Breast epithelium (tissue), 4 donors: ENCODE measurements around the gene KLK14. TPM values are rescaled to one million over a fixed set of nuclear protein-coding genes. Genes with fewer than 3 reads are reported as not detected.

Experiments used
- DNase-seq, 2 donors: peaks; one replicate each; pipeline ENCODE4 v3.0.0-alpha.2; 2019; ENCODE audit warnings: low spot score in 2 of 2
- H3K27ac ChIP-seq, 2 donors: fragments of 200-600 bp; sonication (generic) in 1 of 2; one replicate each; pipeline ENCODE4 v1.5.1; 2016 to 2019; ENCODE audit warnings: mild to moderate bottlenecking in 1 of 2
- H3K27me3 ChIP-seq, 2 donors: fragments of 200-600 bp; sonication (generic) in 1 of 2; one replicate each; pipeline versions ENCODE4 v1.5.1 to v1.6.0; 2017 to 2019; ENCODE audit warnings: control low read depth in 1 of 2, mild to moderate bottlenecking in 1 of 2
- H3K36me3 ChIP-seq: fragments of 200-600 bp; one replicate; pipeline ENCODE4 v1.5.1; 2019
- H3K4me1 ChIP-seq, 2 donors: fragments of 200-600 bp; sonication (generic); one replicate each; pipeline ENCODE4 v1.5.1; 2016 to 2019; ENCODE audit warnings: control low read depth in 1 of 2
- H3K4me3 ChIP-seq, 3 donors: fragments of 200-600 bp; sonication (generic); 1 replicate in 2 of 3; 2 replicates in 1 of 3; pipeline ENCODE4 v1.5.1; 2016 to 2019; ENCODE audit warnings: mild to moderate bottlenecking in 3 of 3, moderate library complexity in 2 of 3
- H3K9me3 ChIP-seq, 2 donors: fragments of 200-600 bp; sonication (generic) in 1 of 2; one replicate each; pipeline ENCODE4 v1.5.1; 2016 to 2019; ENCODE audit warnings: control low read depth in 1 of 2
- CTCF ChIP-seq, 3 donors: fragments of 450-650 bp; IDR thresholded peaks; one replicate each; pipeline ENCODE4 v1.5.1; 2016 to 2017; ENCODE audit warnings: antibody characterized with exemption in 3 of 3, mild to moderate bottlenecking in 3 of 3, moderate library complexity in 3 of 3
- POLR2A ChIP-seq: fragments of 450-650 bp; IDR thresholded peaks from one replicate; pipeline ENCODE4 v1.6.1; 2016; ENCODE audit warnings: antibody characterized with exemption, mild to moderate bottlenecking, moderate library complexity
- POLR2AphosphoS5 ChIP-seq, 3 donors: sonication (generic); formaldehyde crosslinking; IDR thresholded peaks; one replicate each; pipeline ENCODE4 v1.6.1; 2017; ENCODE audit warnings: antibody characterized with exemption in 3 of 3
- intact Hi-C: fragments of 100-400 bp; cut with DNase I; formaldehyde crosslinking; loops from one replicate; pipeline ENCODE4 v1.15.1; 2023; ENCODE audit warnings: low total_unique reads
- total RNA-seq, 3 donors: library from RNA; depleted of rRNA; stranded (reverse); fragments of >200 nt; gene quantifications; one replicate each; pipeline ENCODE4 v1.1.0, GENCODE V29; 2016

KLK14 gene
- total RNA-seq, 3 donors from 2014 or later = 0.98 TPM; not detected in 2

DNA sequence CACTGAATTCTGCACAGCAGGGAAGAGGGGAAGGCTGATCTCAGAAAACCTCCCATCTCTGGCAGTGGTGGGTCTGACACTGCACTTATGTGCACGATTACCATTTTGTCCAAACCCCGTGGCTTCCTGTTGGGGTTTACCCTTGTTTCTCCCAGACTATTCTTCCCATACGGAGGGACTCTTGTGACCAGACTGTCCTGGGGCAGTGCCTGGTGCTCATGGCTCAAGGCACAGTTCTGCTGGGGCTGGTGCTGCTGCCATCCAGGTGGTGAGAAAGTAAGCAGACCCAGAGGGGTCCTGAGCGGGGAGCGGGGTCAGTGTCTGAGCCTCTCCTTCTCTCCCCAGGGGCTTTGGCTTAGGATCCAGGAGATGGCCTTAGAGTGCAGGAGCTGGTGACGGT, 36.9 kb upstream of the KLK14 start:
- H3K4me3 ChIP-seq = no peak overlapping the region
- peaks cover 0 to 8% of the 10 kb centered on the region in 2 donors for H3K27me3 ChIP-seq
- no peak for DNase-seq
- intact Hi-C loops = no loop called here
- H3K36me3 ChIP-seq = no peaks in the 10 kb centered on the region
- H3K9me3 ChIP-seq = no peaks in the 10 kb centered on the region
- H3K4me1 ChIP-seq = no peaks in the 10 kb centered on the region
- H3K27ac ChIP-seq = peak overlapping the region in 1 of 2 donors; percentile 12
- TF ChIP-seq CTCF (IDR thresholded peaks at IDR 0.05) = no peak
- TF ChIP-seq POLR2AphosphoS5 (IDR thresholded peaks at IDR 0.05) = no peak
- no peak for TF ChIP-seq POLR2A

DNA sequence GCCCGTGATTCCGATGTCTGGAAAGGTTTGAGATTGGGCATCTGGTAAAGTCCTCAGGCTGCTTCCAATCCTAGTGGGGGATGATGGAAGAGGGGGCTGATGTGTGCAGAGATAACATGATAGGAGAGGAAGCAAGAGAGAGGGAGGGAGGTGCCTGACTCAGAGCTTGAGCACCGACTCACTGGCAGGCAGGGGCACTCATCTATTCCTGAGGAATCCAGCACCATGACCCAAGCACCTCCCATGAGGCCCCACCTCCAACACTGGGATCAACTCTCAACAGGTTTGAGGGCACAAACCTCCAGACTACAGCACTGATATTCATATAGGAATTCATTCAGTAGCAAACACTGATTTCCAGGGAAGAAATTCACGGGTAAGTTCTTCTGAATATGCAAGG, 36.4 kb upstream of the KLK14 start:
- no peak for DNase-seq
- no peak overlapping the region for H3K27ac ChIP-seq
- intact Hi-C loops = no loop called here
- no peaks in the 10 kb centered on the region for H3K36me3 ChIP-seq
- no peak overlapping the region for H3K4me3 ChIP-seq
- TF ChIP-seq CTCF (IDR thresholded peaks at IDR 0.05) (no peak), POLR2AphosphoS5 (IDR thresholded peaks at IDR 0.05) (no peak), POLR2A (no peak)
- no peaks in the 10 kb centered on the region for H3K4me1 ChIP-seq
- peaks cover 0 to 4% of the 10 kb centered on the region in 2 donors for H3K27me3 ChIP-seq
- no peaks in the 10 kb centered on the region for H3K9me3 ChIP-seq

GRCh38 chr19:51116736-51117286, 34.1 kb upstream of the KLK14 start:
- intact Hi-C loops = no loop called here
- H3K27ac ChIP-seq = no peak overlapping the region

GRCh38 chr19:51114087-51114729, 31.5 kb upstream of the KLK14 start:
- no peaks in the 10 kb centered on the region for H3K9me3 ChIP-seq
- H3K4me3 ChIP-seq = no peak overlapping the region
- H3K36me3 ChIP-seq = no peaks in the 10 kb centered on the region
- TF ChIP-seq POLR2AphosphoS5 (IDR thresholded peaks at IDR 0.05) = no peak
- no peak for TF ChIP-seq CTCF (IDR thresholded peaks at IDR 0.05)
- TF ChIP-seq POLR2A = no peak
- DNase-seq = no peak
- H3K4me1 ChIP-seq = no peaks in the 10 kb centered on the region
- peaks cover 0 to 4% of the 10 kb centered on the region in 2 donors for H3K27me3 ChIP-seq
- intact Hi-C loops = no loop called here
- no peak overlapping the region for H3K27ac ChIP-seq

More at GRCh38 chr19:51116736-51117286, 34.1 kb upstream of the KLK14 start:
- Histone ChIP-seq H3K4me1 (no peaks in the 10 kb centered on the region), H3K27me3 (peaks cover 0 to 4% of the 10 kb centered on the region in 2 donors), H3K9me3 (no peaks in the 10 kb centered on the region), H3K4me3 (no peak overlapping the region), H3K36me3 (no peaks in the 10 kb centered on the region)
- no peak for DNase-seq
- TF ChIP-seq POLR2AphosphoS5 (IDR thresholded peaks at IDR 0.05) (no peak), CTCF (IDR thresholded peaks at IDR 0.05) (no peak), POLR2A (no peak)

GRCh38 chr19:51111606-51112005, 28.9 kb upstream of the KLK14 start:
- no peak for TF ChIP-seq POLR2AphosphoS5 (IDR thresholded peaks at IDR 0.05)
- TF ChIP-seq CTCF (IDR thresholded peaks at IDR 0.05) = no peak
- TF ChIP-seq POLR2A = no peak
- peaks cover 0 to 4% of the 10 kb centered on the region in 2 donors for H3K27me3 ChIP-seq
- H3K4me3 ChIP-seq = no peak overlapping the region
- no peak for DNase-seq
- H3K9me3 ChIP-seq = no peaks in the 10 kb centered on the region
- H3K27ac ChIP-seq = no peak overlapping the region
- intact Hi-C loops = no loop called here
- H3K4me1 ChIP-seq = peaks cover 0 to 5% of the 10 kb centered on the region in 2 donors
- no peaks in the 10 kb centered on the region for H3K36me3 ChIP-seq
